Activated T-cell treated with anti-CD3 and anti-CD28 coated beads, Interleukin-2, amount 50 U/mL, for 24 hours (primary cell): ENCODE measurements around the gene GALNT6.

ENCODE experiments used
- DNase-seq: peaks from one replicate; pipeline ENCODE4 v3.0.0-alpha.2; 2020
- H3K27ac Mint-ChIP-seq: 2 replicates; pipeline ENCODE4 v1.8.0; 2020; ENCODE audit warnings: mild to moderate bottlenecking, mixed read lengths
- H3K27me3 Mint-ChIP-seq: 2 replicates; pipeline ENCODE4 v1.8.0; 2020; ENCODE audit warnings: mixed read lengths
- H3K36me3 Mint-ChIP-seq: 2 replicates; pipeline ENCODE4 v1.8.0; 2020; ENCODE audit warnings: low read depth, mixed read lengths
- H3K4me1 Mint-ChIP-seq: 2 replicates; pipeline ENCODE4 v1.8.0; 2020; ENCODE audit warnings: low read depth, mixed read lengths
- H3K4me3 Mint-ChIP-seq: 2 replicates; pipeline ENCODE4 v1.8.0; 2020; ENCODE audit warnings: mild to moderate bottlenecking, moderate library complexity, mixed read lengths
- H3K9me3 Mint-ChIP-seq: 2 replicates; pipeline ENCODE4 v1.8.0; 2020; ENCODE audit warnings: mixed read lengths

Gene GALNT6

DNA sequence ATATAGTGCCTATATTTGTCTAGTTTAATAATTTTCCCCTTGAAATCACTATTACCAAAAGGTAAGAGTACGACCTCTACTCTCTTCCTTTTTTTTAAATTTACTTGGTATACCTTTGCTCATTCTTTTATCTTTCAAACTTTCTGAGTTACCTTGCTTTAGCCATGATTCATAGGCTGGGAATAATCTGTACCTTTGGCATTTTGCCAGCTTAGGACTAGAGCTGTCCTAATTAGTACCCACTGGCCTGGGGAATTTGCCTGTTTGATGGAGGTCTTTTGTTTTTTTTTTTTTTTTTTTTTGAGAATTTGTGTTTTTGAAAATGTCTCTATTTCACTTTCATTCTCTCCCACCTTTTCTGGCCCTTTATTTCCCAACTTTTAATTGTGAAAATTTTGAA, 24.7 kb upstream of the GALNT6 start:
- Mint-ChIP-seq H3K4me3 (no peak overlapping the region), H3K27ac (no peak overlapping the region), H3K4me1 (peaks cover 3% of the 10 kb centered on the region), H3K27me3 (no peaks in the 10 kb centered on the region), H3K9me3 (no peaks in the 10 kb centered on the region), H3K36me3 (no peaks in the 10 kb centered on the region)
- DNase-seq, result no peak

DNA sequence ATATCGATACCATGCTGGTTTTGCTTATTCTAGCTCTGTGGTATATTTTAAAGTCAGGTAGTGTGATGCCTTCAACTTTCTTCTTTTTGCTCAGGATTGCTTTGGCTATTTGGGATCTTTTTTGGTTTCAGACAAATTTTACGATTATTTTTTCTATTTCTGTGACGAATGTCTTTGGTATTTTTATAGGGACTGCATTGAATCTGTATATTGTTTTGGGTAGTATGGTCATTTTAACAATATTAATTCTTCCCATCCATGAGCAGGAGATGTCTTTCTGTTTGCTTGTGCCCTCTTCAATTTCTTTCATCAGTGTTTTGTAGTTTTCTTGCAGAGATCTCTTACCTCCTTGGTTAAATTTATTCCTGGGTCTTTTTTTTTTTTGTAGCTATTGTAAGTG, 22.6 kb upstream of the GALNT6 start:
- H3K4me1 Mint-ChIP-seq, result peaks cover 3% of the 10 kb centered on the region
- H3K4me3 Mint-ChIP-seq, result no peak overlapping the region
- no peak for DNase-seq
- H3K9me3 Mint-ChIP-seq, result no peaks in the 10 kb centered on the region
- no peak overlapping the region for H3K27ac Mint-ChIP-seq
- no peaks in the 10 kb centered on the region for H3K36me3 Mint-ChIP-seq
- H3K27me3 Mint-ChIP-seq, result no peaks in the 10 kb centered on the region

DNA sequence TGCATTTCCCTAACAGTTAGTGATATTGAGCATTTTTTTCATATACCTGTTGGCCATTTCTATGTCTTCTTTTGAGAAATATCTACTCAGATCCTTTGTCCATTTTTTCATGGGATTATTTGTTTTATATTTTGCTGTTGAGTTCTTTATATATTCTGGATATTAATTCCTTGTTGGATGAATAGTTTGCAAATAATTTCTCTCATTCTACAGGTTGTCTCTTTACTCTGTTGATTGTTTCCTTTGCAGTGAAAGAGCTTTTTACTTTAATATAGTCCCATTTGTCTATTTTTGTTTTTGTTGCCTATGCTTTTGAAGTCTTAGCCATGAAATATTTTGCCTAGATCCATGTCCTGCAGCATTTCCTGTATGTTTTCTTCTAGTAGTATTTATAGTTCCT, 21.9 kb upstream of the GALNT6 start:
- H3K4me3 Mint-ChIP-seq, result no peak overlapping the region
- H3K27ac Mint-ChIP-seq, result no peak overlapping the region
- H3K27me3 Mint-ChIP-seq, result no peaks in the 10 kb centered on the region
- H3K36me3 Mint-ChIP-seq, result no peaks in the 10 kb centered on the region
- no peaks in the 10 kb centered on the region for H3K9me3 Mint-ChIP-seq
- DNase-seq, result no peak
- peaks cover 3% of the 10 kb centered on the region for H3K4me1 Mint-ChIP-seq

DNA sequence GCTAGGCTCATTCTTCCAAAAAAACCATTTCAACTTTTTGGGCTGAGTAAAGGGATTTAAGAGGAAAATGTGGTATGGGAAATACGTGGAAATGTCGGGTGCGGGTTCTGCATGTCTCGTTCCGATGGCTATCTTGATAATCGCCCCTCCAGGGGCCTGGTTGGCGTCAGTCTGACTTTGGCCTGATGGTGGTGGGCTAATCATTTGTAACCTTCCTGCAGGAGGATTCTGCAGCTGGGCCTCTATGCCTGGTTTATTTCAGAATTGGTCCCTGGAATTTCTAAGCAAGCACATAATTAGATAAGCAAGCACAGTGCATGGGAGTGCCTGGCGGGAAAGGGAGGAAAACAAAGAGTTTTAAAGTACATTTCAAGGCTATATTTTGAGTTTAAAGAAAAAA, 18.6 kb upstream of the GALNT6 start:
- no peak for DNase-seq
- Mint-ChIP-seq H3K36me3 (no peaks in the 10 kb centered on the region), H3K9me3 (no peaks in the 10 kb centered on the region), H3K4me3 (no peak overlapping the region), H3K27ac (no peak overlapping the region), H3K4me1 (peaks cover 3% of the 10 kb centered on the region), H3K27me3 (no peaks in the 10 kb centered on the region)

DNA sequence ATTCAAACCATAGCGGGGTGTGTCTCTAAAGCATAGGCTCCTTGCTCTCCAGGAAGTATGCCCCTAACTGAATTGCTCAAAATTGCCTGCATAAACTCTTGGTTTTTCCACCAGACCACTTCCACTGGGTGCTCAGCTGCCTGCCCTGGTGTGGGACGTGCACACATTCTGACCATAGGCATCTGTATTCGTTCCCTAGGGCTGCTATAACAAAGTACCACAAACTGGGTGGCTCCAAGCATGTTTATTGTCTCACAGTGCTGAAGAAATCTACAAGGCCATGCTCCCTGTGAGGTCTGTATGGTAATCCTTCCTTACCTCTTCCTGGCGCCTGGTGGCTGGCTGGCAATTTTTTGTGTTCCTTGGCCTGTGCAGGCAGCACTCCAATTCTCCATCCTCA, 16.4 kb upstream of the GALNT6 start:
- H3K4me1 Mint-ChIP-seq, result no peaks in the 10 kb centered on the region
- no peaks in the 10 kb centered on the region for H3K9me3 Mint-ChIP-seq
- H3K27me3 Mint-ChIP-seq, result no peaks in the 10 kb centered on the region
- no peak overlapping the region for H3K27ac Mint-ChIP-seq
- DNase-seq, result no peak
- no peaks in the 10 kb centered on the region for H3K36me3 Mint-ChIP-seq
- H3K4me3 Mint-ChIP-seq, result no peak overlapping the region

DNA sequence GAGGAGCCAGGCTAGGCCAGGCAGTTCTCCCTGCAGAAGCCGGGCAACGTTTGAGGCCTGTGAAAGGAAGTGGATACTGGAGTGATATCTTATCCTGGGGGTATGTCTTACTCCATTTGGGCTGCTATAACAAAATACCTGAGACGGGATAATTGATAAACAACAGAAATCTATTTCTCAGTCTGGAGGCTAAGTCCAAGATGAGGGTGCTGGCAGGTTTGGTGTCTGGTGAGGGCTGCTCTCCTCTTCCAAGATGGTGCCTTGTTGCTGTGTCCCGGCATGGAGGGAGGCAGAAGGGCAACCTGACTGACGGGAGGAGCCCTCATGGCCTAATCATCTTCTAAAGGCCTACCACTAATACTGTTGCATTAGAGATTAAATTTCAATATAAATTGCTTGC, 15.7 kb upstream of the GALNT6 start:
- no peak overlapping the region for H3K27ac Mint-ChIP-seq
- no peak overlapping the region for H3K4me3 Mint-ChIP-seq
- DNase-seq, result no peak
- H3K9me3 Mint-ChIP-seq, result no peaks in the 10 kb centered on the region
- H3K36me3 Mint-ChIP-seq, result no peaks in the 10 kb centered on the region
- H3K27me3 Mint-ChIP-seq, result no peaks in the 10 kb centered on the region
- no peaks in the 10 kb centered on the region for H3K4me1 Mint-ChIP-seq

DNA sequence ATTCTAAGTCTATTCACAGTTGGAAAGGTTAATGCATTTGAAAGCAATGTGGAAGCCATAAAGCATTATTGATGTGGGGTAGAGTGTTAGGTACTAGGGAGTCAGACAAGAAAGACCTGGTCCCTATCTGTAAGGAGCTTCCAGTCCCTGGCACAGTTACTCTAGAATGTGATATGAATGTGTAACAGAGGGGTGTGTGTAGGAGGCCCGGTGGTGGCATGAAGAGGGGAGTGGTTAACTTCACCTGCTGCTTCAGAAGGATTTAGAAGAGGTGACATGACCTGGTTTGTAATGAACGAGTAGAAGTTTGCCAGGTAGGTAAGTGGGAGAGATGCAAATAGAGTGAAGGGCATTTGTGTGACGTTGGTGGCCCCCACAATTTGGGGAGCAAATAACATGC, 15.1 kb upstream of the GALNT6 start:
- Mint-ChIP-seq H3K27me3 (no peaks in the 10 kb centered on the region), H3K4me1 (no peaks in the 10 kb centered on the region), H3K36me3 (no peaks in the 10 kb centered on the region), H3K9me3 (no peaks in the 10 kb centered on the region), H3K27ac (no peak overlapping the region), H3K4me3 (no peak overlapping the region)
- no peak for DNase-seq

DNA sequence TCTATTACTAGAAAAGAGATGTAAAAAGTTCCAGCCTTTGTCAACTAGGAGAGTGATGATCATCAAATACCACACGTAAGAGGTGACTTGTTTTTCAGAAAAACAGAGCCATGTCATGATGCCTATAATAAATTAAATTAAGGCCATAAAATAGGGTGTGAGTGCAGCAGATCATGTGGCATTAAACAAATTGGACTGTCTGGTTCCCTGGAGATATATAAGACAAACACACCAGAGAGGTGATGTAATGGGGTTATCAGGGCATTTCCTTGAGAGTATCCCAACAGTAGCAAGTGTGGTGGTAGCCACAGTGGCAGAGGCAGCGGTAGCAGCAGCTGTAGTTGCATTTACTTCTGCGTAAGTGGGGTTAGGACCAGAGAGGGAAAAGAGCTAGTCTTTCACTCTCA, 14.6 kb upstream of the GALNT6 start:
- H3K9me3 Mint-ChIP-seq, result no peaks in the 10 kb centered on the region
- no peak overlapping the region for H3K4me3 Mint-ChIP-seq
- H3K27ac Mint-ChIP-seq, result no peak overlapping the region
- H3K36me3 Mint-ChIP-seq, result no peaks in the 10 kb centered on the region
- no peaks in the 10 kb centered on the region for H3K4me1 Mint-ChIP-seq
- DNase-seq, result no peak
- H3K27me3 Mint-ChIP-seq, result no peaks in the 10 kb centered on the region

DNA sequence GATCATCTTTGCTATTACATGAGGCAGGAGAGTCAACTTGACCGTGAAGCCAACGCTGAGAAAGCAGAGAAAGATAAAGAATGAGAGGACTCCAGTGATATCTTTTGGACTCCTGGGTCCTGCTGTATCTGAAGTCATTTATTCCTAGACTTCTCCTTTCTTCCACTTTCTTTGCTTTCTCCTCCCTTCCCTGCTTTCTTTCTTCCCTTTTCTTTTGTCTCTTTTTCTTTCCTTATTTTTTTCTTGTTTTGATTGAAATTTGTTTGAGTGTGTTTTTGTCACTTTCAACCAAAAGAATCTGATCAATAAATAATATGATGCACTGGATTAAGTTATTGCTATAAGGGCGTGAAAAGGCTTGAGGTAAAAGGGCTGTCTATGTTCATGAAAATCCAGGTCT, 13.4 kb upstream of the GALNT6 start:
- DNase-seq, result no peak
- no peak overlapping the region for H3K4me3 Mint-ChIP-seq
- H3K9me3 Mint-ChIP-seq, result no peaks in the 10 kb centered on the region
- no peaks in the 10 kb centered on the region for H3K4me1 Mint-ChIP-seq
- H3K36me3 Mint-ChIP-seq, result no peaks in the 10 kb centered on the region
- H3K27ac Mint-ChIP-seq, result no peak overlapping the region
- no peaks in the 10 kb centered on the region for H3K27me3 Mint-ChIP-seq

DNA sequence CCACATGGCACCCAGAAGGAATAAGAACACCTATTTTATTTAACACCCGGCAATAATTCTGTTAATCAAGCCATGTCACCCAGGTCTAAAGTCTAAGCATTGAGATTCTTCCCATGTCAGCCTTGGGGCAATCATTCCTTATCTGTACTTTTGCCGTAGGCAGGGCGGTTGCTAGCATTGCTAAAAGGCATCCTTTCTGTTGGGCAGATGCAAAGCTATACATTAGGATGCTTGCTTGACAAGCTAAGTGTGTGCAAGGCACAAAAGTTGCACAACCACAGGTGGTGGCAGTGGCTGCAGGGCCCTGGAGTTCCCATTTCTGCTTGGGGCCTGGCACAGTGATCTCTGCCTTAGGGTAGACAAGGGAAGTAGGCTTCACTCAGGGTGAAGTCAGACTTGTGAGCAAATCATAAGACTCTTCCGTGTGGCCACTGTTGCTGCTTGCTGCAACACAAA, 12.5 kb upstream of the GALNT6 start:
- Mint-ChIP-seq H3K4me3 (no peak overlapping the region), H3K27ac (no peak overlapping the region), H3K36me3 (no peaks in the 10 kb centered on the region), H3K27me3 (no peaks in the 10 kb centered on the region), H3K9me3 (no peaks in the 10 kb centered on the region), H3K4me1 (no peaks in the 10 kb centered on the region)
- no peak for DNase-seq

DNA sequence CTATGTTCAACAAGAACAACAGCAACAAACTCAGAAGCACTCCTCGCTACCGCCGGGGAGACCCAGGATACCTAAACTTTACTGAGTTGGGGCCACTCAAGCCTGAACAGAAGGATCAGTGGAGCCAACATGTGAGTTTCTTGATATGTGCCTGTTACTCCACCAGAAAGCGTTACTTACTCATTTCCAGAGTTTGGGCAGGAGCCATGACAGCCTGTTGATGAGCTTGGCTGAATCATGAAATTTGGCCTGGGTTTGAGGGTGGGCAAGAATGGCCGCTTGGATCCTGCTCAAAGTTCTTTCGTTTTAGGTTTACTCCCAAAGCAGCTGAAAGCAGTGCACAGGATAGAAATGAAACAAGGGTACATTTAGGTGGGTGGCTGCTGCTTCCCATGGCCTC, 12.0 kb upstream of the GALNT6 start:
- no peaks in the 10 kb centered on the region for H3K36me3 Mint-ChIP-seq
- H3K27me3 Mint-ChIP-seq, result no peaks in the 10 kb centered on the region
- no peak overlapping the region for H3K27ac Mint-ChIP-seq
- no peak for DNase-seq
- no peaks in the 10 kb centered on the region for H3K4me1 Mint-ChIP-seq
- H3K9me3 Mint-ChIP-seq, result no peaks in the 10 kb centered on the region
- no peak overlapping the region for H3K4me3 Mint-ChIP-seq

DNA sequence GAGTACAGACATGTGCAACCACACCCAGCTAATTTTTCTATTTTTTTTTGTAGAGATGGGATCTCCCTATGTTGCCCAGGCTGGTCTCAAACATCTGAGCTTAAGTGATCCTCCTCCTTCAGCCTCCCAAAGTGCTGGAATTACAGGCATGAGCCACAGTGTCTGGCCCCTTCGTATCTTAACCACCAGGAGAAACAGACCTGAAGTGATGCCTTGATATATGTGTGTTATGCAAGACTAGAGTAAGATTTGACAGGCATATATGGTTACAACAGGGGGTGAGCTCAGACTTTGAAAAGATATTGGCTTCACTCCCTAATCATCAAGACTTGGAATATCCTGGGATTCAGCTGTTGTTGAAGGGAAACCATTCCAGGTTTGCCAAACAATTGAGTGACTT, 10.7 kb upstream of the GALNT6 start:
- no peak for DNase-seq
- no peaks in the 10 kb centered on the region for H3K4me1 Mint-ChIP-seq
- no peak overlapping the region for H3K27ac Mint-ChIP-seq
- H3K4me3 Mint-ChIP-seq, result no peak overlapping the region
- H3K36me3 Mint-ChIP-seq, result no peaks in the 10 kb centered on the region
- H3K9me3 Mint-ChIP-seq, result no peaks in the 10 kb centered on the region
- H3K27me3 Mint-ChIP-seq, result no peaks in the 10 kb centered on the region

DNA sequence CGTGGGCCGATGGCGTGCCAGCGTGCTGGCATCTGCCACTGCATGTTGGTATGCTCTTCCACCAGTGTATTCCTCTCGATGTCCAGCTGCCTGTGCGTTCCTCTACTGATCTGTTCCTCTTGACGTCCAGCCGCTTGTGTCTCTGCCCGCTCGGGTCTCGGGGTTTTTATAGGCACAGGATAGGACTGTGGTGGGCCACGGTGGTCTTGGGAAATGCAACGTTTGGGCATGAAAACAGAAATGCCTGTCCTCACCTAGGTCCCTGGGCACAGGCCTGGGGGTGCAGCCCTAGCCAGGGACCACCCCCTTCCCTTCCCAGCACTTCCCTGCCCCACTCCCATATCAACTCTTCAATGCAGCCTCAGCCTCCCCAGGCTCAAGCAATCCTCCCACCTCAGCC, 10.3 kb upstream of the GALNT6 start:
- Mint-ChIP-seq H3K4me3 (no peak overlapping the region), H3K27ac (no peak overlapping the region), H3K36me3 (no peaks in the 10 kb centered on the region)

DNA sequence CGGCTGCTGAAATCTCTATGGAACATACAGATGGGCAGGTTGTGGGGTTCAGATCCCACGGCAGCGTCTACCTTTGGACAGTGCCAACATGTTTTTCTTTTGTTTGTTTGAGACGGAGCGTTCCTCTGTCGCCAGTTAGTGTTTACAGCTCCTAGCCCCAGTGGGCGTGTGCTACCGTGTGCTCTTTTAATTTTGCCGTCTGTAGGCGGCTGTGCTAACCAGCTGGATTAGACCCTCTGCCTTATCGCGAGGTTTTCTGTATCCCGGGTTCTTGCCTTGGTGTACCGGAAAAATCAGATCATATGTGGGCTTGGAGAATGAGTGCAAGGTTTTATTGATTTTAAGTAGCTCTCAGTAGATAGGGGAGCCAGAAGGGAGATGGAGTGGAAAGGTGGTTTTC, 9.8 kb upstream of the GALNT6 start:
- no peak overlapping the region for H3K27ac Mint-ChIP-seq
- DNase-seq, result no peak
- H3K27me3 Mint-ChIP-seq, result no peaks in the 10 kb centered on the region
- H3K4me1 Mint-ChIP-seq, result peaks cover 2% of the 10 kb centered on the region
- H3K9me3 Mint-ChIP-seq, result no peaks in the 10 kb centered on the region
- H3K36me3 Mint-ChIP-seq, result no peaks in the 10 kb centered on the region
- H3K4me3 Mint-ChIP-seq, result no peak overlapping the region

More for the DNA sequence above, 10.3 kb upstream of the GALNT6 start:
- Mint-ChIP-seq H3K27me3 (no peaks in the 10 kb centered on the region), H3K9me3 (no peaks in the 10 kb centered on the region), H3K4me1 (no peaks in the 10 kb centered on the region)
- no peak for DNase-seq

DNA sequence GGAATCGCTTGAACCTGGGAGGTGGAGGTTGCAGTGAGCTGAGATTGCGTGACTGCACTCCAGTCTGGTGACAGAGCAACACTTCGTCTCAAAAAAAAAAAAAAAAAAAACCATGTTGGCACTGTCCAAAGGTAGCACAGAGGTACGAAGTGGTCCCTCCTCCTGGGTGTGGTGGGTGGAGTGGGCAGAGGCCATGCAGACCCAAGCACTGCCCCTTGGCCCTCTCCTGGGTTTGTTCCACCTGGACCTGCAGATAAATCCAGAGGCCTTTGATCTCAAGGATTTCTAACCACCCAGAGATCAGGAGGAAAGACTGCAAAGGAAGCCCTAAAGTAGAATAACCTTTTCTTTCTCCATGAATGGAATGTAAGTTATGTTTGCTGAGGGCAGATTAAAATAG, 8.7 kb upstream of the GALNT6 start:
- Mint-ChIP-seq H3K27ac (no peak overlapping the region), H3K27me3 (no peaks in the 10 kb centered on the region), H3K4me3 (no peak overlapping the region), H3K9me3 (no peaks in the 10 kb centered on the region), H3K4me1 (peaks cover 14% of the 10 kb centered on the region), H3K36me3 (no peaks in the 10 kb centered on the region)
- no peak for DNase-seq

DNA sequence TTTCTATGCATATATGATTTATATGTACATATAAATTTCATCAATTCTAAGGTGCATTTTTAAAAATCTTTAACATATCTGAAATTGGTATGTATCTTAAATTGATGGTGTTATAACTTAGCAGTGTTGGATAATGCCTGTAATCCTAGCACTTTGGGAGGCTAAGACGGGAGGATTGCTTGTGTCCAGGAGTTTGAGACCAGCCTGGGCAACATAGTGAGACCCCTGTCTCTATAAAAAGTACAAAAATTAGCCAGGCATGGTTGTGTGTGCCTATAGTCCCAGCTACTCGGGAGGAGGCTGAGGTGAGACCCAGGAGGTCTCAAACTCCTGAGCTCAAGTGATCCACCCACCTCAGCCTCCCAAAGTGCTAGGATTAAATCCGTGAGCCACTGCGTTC, 6.5 kb upstream of the GALNT6 start:
- DNase-seq, result no peak
- no peak overlapping the region for H3K4me3 Mint-ChIP-seq
- H3K27me3 Mint-ChIP-seq, result no peaks in the 10 kb centered on the region
- peaks cover 36% of the 10 kb centered on the region for H3K4me1 Mint-ChIP-seq
- H3K36me3 Mint-ChIP-seq, result no peaks in the 10 kb centered on the region
- H3K27ac Mint-ChIP-seq, result no peak overlapping the region
- no peaks in the 10 kb centered on the region for H3K9me3 Mint-ChIP-seq
